GM12878 (cell line): ENCODE results near the gene VASP. TPM values are rescaled to one million over a fixed set of nuclear protein-coding genes. Genes with fewer than 3 reads are reported as not detected.

Experiments used
- BACH1 ChIP-seq: fragments of 450-650 bp; IDR thresholded peaks from 2 replicates; pipeline ENCODE4 v1.6.1; 2017; ENCODE audit warnings: mild to moderate bottlenecking, borderline replicate concordance
- BRCA1 ChIP-seq: IDR thresholded peaks from 2 replicates; pipeline ENCODE4 v1.6.1; 2011; ENCODE audit warnings: low read depth, low read length, improper control_type of control experiment
- EZH2 ChIP-seq: IDR thresholded peaks from 2 replicates; pipeline ENCODE4 v1.6.1; 2012; ENCODE audit warnings: low read depth, mild to moderate bottlenecking, control low read depth, inconsistent platforms, low read length, borderline replicate concordance; ENCODE audit not compliant: control insufficient read depth
- IKZF2 ChIP-seq, 2 experiments: fragments of 450-650 bp; IDR thresholded peaks; 2 replicates each; pipeline ENCODE4 v1.6.1; 2017; ENCODE audit warnings: mild to moderate bottlenecking in 2 of 2, moderate library complexity in 2 of 2
- IRF4 ChIP-seq: IDR thresholded peaks from 2 replicates; pipeline ENCODE4 v1.6.1; 2011; ENCODE audit warnings: low read depth, low read length
- JUNB ChIP-seq: IDR thresholded peaks from 2 replicates; pipeline ENCODE4 v1.6.1; 2016; ENCODE audit warnings: antibody characterized with exemption, mild to moderate bottlenecking
- NFYB ChIP-seq: IDR thresholded peaks from 2 replicates; pipeline ENCODE4 v1.6.1; 2011; ENCODE audit warnings: low read depth, mild to moderate bottlenecking, low read length, improper control_type of control experiment, moderate library complexity; ENCODE audit not compliant: insufficient read depth
- NR2C1 ChIP-seq: fragments of 450-650 bp; IDR thresholded peaks from 2 replicates; pipeline ENCODE4 v1.6.1; 2017; ENCODE audit warnings: antibody characterized with exemption, mild to moderate bottlenecking, moderate library complexity
- PAX8 ChIP-seq: fragments of 450-650 bp; IDR thresholded peaks from 2 replicates; pipeline ENCODE4 v1.6.1; 2017; ENCODE audit warnings: mild to moderate bottlenecking, moderate library complexity
- SMAD5 ChIP-seq: IDR thresholded peaks from 2 replicates; pipeline ENCODE4 v1.6.1; 2016; ENCODE audit warnings: antibody characterized with exemption, low read depth
- SUPT20H ChIP-seq: IDR thresholded peaks from 2 replicates; pipeline ENCODE4 v1.6.1; 2011; ENCODE audit warnings: low read depth, mild to moderate bottlenecking, low read length, moderate library complexity, borderline replicate concordance; ENCODE audit not compliant: control insufficient read depth
- ZNF24 ChIP-seq: fragments of 450-650 bp; IDR thresholded peaks from 2 replicates; pipeline ENCODE4 v1.6.1; 2017; ENCODE audit warnings: antibody characterized with exemption, mild to moderate bottlenecking
- polyA plus RNA-seq, 11 experiments: library from polyadenylated mRNA; depleted of rRNA in 4 of 11; unstranded in 6 of 11; stranded (reverse) in 5 of 11; fragments of >200 nt; fragmentation: Nextera tagmentation in 4 of 11; fragmentation: Illumina TruSeq in 1 of 11; extraction: Ambion mirVana in 4 of 11; extraction: Trizol in 1 of 11; gene quantifications; 1 replicate in 1 of 11; 2 replicates in 10 of 11; pipeline versions ENCODE4 v1.2.1 to v1.2.3, GENCODE V29; 2011 to 2016; ENCODE audit warnings: inconsistent platforms in 2 of 11, missing spikeins in 2 of 11, low read depth in 1 of 11
- total RNA-seq, 4 experiments: library from RNA; depleted of rRNA in 3 of 4; stranded (reverse); fragments of >200 nt in 3 of 4; fragmentation: Illumina TruSeq in 1 of 4; extraction: Trizol in 1 of 4; gene quantifications; 2 replicates each; pipeline versions ENCODE4 v1.2.1 to v1.2.3, GENCODE V29; 2013 to 2021
- TF ChIP-seq, protein P1 (sequence below), 3 experiments: IDR thresholded peaks in 2 of 3; conservative IDR thresholded peaks in 1 of 3; 2 replicates each; pipeline ENCODE4 v1.5.1; 2011; ENCODE audit warnings: low read depth in 3 of 3, low read length in 3 of 3, mild to moderate bottlenecking in 3 of 3, control low read depth in 2 of 3, moderate library complexity in 2 of 3, inconsistent platforms in 1 of 3, mixed read lengths in 1 of 3; ENCODE audit not compliant: control insufficient read depth in 2 of 3, insufficient read depth in 1 of 3; ENCODE audit errors: extremely low read depth in 1 of 3
- TF ChIP-seq, protein P2 (sequence below): IDR thresholded peaks from 2 replicates; pipeline ENCODE4 v1.6.1; 2012; ENCODE audit warnings: improper control_type of control experiment, low read depth, low read length; ENCODE audit not compliant: insufficient replicate concordance

VASP gene
- total and polyA plus RNA-seq, 10 of the 15 experiments (the other 5 are each of a cell fraction or from before 2014, with no cell fraction given): 19.5 to 298 (median 84.8) TPM

DNA sequence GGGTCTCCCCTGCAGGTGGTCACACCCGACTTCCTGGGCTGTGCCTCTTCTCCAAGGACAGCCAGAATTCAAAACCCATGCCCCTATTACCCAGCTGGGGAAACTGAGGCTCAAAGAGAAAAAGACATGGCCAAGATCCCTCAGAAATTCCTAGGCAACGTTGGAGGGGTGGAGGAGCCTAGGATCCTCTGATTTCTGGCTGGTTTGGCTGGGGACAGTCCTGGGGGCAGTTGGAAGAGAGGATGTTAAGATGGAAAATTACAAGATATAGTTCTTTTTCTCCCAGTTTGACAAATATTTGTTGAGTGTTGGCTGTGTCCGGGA lies 2.4 kb downstream of the VASP start (continued):
- TF ChIP-seq JUNB: no peak
- TF ChIP-seq EZH2: no peak
- TF ChIP-seq ZNF24: no peak
- TF ChIP-seq, protein P1, sequence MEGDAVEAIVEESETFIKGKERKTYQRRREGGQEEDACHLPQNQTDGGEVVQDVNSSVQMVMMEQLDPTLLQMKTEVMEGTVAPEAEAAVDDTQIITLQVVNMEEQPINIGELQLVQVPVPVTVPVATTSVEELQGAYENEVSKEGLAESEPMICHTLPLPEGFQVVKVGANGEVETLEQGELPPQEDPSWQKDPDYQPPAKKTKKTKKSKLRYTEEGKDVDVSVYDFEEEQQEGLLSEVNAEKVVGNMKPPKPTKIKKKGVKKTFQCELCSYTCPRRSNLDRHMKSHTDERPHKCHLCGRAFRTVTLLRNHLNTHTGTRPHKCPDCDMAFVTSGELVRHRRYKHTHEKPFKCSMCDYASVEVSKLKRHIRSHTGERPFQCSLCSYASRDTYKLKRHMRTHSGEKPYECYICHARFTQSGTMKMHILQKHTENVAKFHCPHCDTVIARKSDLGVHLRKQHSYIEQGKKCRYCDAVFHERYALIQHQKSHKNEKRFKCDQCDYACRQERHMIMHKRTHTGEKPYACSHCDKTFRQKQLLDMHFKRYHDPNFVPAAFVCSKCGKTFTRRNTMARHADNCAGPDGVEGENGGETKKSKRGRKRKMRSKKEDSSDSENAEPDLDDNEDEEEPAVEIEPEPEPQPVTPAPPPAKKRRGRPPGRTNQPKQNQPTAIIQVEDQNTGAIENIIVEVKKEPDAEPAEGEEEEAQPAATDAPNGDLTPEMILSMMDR (IDR thresholded peaks at IDR 0.05 in 2 of 3, conservative IDR thresholded peaks at IDR 0.05 in 1 of 3; ENCODE audit: control insufficient read depth in 2 of 3, extremely low read depth in 1 of 3, insufficient read depth in 1 of 3, low read depth in 3 of 3, low read length in 3 of 3): no peak
- no peak for TF ChIP-seq SUPT20H
- TF ChIP-seq BACH1: no peak
- TF ChIP-seq, protein P2, sequence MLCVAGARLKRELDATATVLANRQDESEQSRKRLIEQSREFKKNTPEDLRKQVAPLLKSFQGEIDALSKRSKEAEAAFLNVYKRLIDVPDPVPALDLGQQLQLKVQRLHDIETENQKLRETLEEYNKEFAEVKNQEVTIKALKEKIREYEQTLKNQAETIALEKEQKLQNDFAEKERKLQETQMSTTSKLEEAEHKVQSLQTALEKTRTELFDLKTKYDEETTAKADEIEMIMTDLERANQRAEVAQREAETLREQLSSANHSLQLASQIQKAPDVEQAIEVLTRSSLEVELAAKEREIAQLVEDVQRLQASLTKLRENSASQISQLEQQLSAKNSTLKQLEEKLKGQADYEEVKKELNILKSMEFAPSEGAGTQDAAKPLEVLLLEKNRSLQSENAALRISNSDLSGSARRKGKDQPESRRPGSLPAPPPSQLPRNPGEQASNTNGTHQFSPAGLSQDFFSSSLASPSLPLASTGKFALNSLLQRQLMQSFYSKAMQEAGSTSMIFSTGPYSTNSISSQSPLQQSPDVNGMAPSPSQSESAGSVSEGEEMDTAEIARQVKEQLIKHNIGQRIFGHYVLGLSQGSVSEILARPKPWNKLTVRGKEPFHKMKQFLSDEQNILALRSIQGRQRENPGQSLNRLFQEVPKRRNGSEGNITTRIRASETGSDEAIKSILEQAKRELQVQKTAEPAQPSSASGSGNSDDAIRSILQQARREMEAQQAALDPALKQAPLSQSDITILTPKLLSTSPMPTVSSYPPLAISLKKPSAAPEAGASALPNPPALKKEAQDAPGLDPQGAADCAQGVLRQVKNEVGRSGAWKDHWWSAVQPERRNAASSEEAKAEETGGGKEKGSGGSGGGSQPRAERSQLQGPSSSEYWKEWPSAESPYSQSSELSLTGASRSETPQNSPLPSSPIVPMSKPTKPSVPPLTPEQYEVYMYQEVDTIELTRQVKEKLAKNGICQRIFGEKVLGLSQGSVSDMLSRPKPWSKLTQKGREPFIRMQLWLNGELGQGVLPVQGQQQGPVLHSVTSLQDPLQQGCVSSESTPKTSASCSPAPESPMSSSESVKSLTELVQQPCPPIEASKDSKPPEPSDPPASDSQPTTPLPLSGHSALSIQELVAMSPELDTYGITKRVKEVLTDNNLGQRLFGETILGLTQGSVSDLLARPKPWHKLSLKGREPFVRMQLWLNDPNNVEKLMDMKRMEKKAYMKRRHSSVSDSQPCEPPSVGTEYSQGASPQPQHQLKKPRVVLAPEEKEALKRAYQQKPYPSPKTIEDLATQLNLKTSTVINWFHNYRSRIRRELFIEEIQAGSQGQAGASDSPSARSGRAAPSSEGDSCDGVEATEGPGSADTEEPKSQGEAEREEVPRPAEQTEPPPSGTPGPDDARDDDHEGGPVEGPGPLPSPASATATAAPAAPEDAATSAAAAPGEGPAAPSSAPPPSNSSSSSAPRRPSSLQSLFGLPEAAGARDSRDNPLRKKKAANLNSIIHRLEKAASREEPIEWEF: no peak
- 0 out of 2 replicates have a peak, but pooled peaks have one; percentile 30 for TF ChIP-seq SMAD5
- no peak for TF ChIP-seq BRCA1
- TF ChIP-seq NFYB: no peak
- TF ChIP-seq IKZF2 (IDR thresholded peaks at IDR 0.05): no peak; a peak in 1 of 4 replicates
- no peak for TF ChIP-seq NR2C1
- no peak for TF ChIP-seq PAX8
- no peak for TF ChIP-seq IRF4
